Measurements from ENCODE around the gene COG3.

- no peak for TF ChIP-seq CTCF (IDR thresholded peaks at IDR 0.05; ENCODE audit: insufficient read depth, low read length)
- TF ChIP-seq POLR2AphosphoS5 (IDR thresholded peaks at IDR 0.05; ENCODE audit: low read depth): no peak
- TF ChIP-seq GABPA (IDR thresholded peaks at IDR 0.05; ENCODE audit: low read depth): no peak
Measured at GRCh38 chr13:45510672-45511071, 45.9 kb downstream of the COG3 start.

Measured in HL-60 (cell line).